ENCODE data around the gene SNRK.

DNA sequence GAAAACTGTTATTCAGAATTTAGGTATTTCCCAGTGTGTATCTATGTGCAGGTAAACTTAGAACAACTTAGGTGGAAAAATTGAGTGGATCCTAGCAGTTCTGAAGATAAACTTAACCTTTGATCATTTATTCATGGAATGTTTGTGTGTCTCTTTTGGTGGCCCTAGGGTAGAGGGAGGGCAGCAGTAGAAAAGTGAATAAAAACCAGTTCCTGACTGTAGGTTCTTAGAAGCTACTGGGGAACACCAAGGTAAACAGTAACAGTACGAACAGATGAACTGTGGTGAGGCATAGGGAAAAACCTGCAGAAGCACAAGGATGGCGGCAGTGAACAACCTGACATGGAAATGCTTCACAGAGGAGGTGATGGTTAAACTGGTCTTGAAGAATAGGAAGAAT lies 2.5 kb downstream of the SNRK start:
- no peak for TF ChIP-seq EZH2 (IDR thresholded peaks at IDR 0.05; ENCODE audit: insufficient read depth, low read length)
- TF ChIP-seq, protein P1, sequence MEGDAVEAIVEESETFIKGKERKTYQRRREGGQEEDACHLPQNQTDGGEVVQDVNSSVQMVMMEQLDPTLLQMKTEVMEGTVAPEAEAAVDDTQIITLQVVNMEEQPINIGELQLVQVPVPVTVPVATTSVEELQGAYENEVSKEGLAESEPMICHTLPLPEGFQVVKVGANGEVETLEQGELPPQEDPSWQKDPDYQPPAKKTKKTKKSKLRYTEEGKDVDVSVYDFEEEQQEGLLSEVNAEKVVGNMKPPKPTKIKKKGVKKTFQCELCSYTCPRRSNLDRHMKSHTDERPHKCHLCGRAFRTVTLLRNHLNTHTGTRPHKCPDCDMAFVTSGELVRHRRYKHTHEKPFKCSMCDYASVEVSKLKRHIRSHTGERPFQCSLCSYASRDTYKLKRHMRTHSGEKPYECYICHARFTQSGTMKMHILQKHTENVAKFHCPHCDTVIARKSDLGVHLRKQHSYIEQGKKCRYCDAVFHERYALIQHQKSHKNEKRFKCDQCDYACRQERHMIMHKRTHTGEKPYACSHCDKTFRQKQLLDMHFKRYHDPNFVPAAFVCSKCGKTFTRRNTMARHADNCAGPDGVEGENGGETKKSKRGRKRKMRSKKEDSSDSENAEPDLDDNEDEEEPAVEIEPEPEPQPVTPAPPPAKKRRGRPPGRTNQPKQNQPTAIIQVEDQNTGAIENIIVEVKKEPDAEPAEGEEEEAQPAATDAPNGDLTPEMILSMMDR (IDR thresholded peaks at IDR 0.05; ENCODE audit: insufficient read depth, low read depth, low read length) = no peak
